ENCODE data around the gene CCNI.

CCNI gene

DNA sequence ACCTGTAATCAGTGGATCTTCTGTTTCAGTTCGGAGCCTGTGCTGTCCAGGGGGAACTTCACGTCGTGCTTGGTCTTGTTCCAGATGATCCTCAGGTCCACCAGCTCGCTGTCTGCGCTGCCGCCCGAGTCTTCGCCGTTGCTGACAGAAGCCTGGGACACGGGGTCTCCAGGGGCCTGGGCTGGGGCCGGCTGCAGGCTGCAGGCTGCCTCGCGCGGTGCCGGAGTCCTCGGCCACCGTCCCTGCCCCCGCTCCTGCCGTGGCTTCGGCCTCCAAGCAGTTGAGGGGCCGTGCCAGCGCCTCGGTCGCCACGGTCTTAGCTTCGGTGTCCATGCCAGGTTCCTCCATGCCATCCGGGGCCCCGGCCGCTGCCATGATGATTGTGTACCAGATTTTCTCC is 37.3 kb upstream of the CCNI start:
- no peak overlapping the region for H3K27ac ChIP-seq
- TF ChIP-seq, protein P1, sequence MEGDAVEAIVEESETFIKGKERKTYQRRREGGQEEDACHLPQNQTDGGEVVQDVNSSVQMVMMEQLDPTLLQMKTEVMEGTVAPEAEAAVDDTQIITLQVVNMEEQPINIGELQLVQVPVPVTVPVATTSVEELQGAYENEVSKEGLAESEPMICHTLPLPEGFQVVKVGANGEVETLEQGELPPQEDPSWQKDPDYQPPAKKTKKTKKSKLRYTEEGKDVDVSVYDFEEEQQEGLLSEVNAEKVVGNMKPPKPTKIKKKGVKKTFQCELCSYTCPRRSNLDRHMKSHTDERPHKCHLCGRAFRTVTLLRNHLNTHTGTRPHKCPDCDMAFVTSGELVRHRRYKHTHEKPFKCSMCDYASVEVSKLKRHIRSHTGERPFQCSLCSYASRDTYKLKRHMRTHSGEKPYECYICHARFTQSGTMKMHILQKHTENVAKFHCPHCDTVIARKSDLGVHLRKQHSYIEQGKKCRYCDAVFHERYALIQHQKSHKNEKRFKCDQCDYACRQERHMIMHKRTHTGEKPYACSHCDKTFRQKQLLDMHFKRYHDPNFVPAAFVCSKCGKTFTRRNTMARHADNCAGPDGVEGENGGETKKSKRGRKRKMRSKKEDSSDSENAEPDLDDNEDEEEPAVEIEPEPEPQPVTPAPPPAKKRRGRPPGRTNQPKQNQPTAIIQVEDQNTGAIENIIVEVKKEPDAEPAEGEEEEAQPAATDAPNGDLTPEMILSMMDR (conservative IDR thresholded peaks at IDR 0.05): no peak
- no peak for TF ChIP-seq ZFX (IDR thresholded peaks at IDR 0.05)

DNA sequence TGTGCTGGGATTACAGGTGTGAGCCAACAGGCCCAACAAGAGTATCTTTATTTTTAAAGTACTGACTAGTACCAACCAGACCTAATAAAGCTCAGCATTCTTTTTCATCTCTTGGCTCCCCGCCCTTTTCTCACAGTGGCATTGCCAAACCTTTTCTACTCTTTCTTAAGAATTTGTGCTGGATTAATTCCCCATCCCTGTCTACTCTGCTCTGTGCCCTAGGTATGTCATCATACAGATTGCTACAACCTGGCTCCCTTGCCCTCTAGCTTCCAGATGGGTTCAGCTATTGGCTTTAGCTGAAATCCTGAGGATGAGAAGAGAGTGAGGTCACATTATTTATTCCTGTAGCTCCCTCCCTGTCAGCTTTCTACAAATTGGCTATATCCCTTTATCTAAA is 34.9 kb upstream of the CCNI start:
- TF ChIP-seq, protein P1 (conservative IDR thresholded peaks at IDR 0.05): no peak
- TF ChIP-seq ZFX (IDR thresholded peaks at IDR 0.05): no peak
- H3K27ac ChIP-seq: no peak overlapping the region

GRCh38 chr4:77104791-77105540 is 29.2 kb upstream of the CCNI start:
- H3K27ac ChIP-seq: peak overlapping the region; percentile 84
- no peak for TF ChIP-seq ZFX (IDR thresholded peaks at IDR 0.05)
- TF ChIP-seq, protein P1 (conservative IDR thresholded peaks at IDR 0.05): no peak

GRCh38 chr4:77104388-77104787 is 28.6 kb upstream of the CCNI start:
- TF ChIP-seq, protein P1 (conservative IDR thresholded peaks at IDR 0.05): no peak
- TF ChIP-seq ZFX (IDR thresholded peaks at IDR 0.05): no peak
- peak overlapping the region; percentile 84 for H3K27ac ChIP-seq

DNA sequence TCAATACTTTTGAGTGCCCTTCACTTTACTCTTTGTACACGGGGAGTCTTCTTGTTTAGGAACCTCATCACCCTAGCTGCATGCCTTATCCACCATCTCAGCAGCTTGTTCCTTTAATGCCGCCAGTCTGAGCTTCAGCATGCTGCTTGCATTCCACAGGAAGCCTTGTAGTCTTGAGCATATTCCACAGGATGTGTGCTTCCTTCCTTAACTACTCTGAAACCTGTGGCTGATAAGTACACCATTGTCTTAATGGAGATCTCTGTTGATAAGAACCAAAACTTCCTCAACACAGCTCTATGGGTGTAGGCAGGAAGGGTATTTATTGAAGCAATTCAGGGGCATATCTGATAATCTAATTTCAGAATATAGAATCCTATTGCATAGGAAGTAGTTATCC is 24.4 kb upstream of the CCNI start:
- no peak for TF ChIP-seq ZFX (IDR thresholded peaks at IDR 0.05)
- TF ChIP-seq, protein P1 (conservative IDR thresholded peaks at IDR 0.05): no peak
- no peak overlapping the region for H3K27ac ChIP-seq

- TF ChIP-seq, protein P1 (conservative IDR thresholded peaks at IDR 0.05): no peak
- no peak for TF ChIP-seq ZFX (IDR thresholded peaks at IDR 0.05)
- no peak overlapping the region for H3K27ac ChIP-seq
Measured at GRCh38 chr4:77097611-77098010, 21.8 kb upstream of the CCNI start.

GRCh38 chr4:77095101-77095821 is 19.5 kb upstream of the CCNI start:
- TF ChIP-seq, protein P1 (conservative IDR thresholded peaks at IDR 0.05): peak; percentile 90
- TF ChIP-seq ZFX (IDR thresholded peaks at IDR 0.05): no peak

More at GRCh38 chr4:77095101-77095821, 19.5 kb upstream of the CCNI start:
- no peak overlapping the region; the same call in 1 of the 2 replicates for H3K27ac ChIP-seq
